GM03348 (cell line): ENCODE data around the gene ENDOG.

Experiments
- DNase-seq: peaks from one replicate; pipeline ENCODE4 v3.0.0; 2012; ENCODE audit warnings: low spot score

The ENDOG gene

GRCh38 chr9:128800061-128800460, 18.2 kb upstream of the ENDOG start:
- DNase-seq = no peak

GRCh38 chr9:128802482-128802881, 15.8 kb upstream of the ENDOG start:
- DNase-seq = no peak

GRCh38 chr9:128805661-128806060, 12.6 kb upstream of the ENDOG start:
- no peak for DNase-seq

DNA sequence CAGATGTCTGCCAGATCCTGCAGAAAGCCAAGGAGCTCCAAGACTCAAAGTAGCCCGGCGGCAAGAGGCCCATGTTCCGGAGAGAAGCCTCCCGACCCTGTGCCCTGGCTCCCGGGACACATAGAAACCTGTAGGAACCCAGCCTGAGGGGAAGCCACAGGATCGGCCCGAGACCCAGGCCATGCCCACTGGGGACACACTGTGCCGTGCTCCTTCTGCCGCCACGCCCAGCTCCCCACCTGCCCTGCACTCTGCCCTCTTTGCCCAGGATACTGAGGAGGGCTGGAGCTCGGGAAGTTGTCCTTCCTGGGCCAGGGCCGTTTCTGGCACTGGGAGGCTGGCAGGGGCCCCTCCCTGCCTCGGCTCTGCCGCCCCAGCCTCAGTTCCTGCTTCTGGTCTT, 10.5 kb upstream of the ENDOG start:
- no peak for DNase-seq

DNA sequence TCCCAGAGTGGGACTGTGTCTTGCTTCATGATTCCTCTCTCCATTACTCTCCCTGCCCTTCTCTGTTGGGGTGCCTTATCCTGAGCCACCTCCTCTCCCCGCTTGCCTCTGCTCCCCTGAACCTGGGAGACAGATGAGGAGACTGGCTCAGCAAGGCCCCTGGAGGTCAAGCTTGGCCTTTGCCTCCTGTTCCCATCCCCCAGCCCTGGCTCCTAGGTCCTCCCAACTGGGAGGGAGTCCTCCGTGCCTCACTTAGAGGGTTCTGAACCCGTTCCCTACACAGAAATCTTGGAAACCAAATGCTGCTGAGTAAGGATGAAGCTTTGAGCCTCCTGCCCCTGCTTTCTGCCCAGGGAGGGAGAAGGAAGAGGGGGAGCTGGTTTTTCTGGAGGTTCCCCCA, 9.8 kb upstream of the ENDOG start:
- DNase-seq = no peak

DNA sequence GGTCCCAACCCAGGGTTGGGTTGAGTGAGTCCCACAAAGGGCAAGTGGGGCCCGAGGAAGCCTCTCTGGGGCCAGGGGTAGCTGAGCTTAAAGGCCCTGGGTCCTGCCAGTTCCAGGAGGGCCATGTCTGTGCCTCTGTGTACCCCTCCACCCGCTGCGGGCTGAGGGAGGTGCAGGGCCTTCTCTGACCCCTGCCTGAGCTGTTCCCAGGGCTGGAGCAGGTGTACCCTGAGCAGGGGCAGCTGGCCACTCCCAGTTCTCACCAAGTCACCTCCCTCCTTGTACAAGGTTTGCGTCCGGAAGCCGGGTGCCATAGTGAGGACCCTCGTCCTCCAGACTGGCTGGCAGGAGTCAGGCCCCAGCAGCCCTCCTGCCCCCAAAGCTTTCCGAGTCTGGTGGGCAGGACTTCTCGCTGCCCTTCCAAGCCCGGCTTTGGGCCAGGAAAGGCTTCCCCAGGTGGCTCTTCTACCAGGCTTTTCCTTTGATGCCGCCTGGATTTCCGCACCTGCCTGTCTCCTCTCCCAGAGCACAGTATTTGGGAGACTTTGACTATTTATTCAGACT, 9.2 kb upstream of the ENDOG start:
- no peak for DNase-seq

DNA sequence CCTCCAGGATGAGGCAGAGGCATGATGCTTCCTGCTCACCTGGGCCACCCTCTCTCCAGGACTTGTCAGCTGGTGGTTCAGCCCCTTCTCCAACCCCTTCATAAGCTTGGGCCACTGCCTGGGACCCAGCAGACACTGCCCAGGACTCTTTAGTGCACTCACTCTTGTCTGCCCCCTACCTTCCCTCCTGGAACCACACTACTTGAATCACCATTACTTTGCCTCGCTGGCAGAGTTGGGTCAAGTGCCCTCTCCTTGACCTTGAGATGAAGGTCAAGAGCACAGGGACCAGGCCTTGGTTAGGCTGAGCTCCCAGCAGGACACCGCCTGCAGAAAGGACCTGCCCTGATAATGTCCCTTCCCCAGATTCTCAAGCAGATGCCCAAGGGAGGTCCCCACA, 8.5 kb upstream of the ENDOG start:
- no peak for DNase-seq

DNA sequence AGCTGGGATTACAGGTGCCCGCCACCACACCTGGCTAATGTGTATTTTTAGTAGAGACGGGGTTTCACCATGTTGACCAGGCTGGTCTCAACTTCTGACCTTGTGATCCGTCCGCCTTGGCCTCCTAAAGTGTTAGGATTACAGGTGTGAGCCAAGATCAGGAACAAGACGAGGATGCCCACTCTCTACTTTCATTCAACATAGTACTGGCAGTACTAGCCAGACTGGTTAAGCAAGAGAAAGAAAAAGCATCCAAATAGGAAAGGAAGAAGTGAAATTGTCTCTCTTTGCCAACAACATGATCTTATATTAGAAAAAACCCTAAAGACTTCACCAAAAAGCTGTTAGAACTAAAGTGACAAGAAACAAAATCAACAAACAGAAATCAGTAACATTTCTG, 7.4 kb upstream of the ENDOG start:
- no peak for DNase-seq

DNA sequence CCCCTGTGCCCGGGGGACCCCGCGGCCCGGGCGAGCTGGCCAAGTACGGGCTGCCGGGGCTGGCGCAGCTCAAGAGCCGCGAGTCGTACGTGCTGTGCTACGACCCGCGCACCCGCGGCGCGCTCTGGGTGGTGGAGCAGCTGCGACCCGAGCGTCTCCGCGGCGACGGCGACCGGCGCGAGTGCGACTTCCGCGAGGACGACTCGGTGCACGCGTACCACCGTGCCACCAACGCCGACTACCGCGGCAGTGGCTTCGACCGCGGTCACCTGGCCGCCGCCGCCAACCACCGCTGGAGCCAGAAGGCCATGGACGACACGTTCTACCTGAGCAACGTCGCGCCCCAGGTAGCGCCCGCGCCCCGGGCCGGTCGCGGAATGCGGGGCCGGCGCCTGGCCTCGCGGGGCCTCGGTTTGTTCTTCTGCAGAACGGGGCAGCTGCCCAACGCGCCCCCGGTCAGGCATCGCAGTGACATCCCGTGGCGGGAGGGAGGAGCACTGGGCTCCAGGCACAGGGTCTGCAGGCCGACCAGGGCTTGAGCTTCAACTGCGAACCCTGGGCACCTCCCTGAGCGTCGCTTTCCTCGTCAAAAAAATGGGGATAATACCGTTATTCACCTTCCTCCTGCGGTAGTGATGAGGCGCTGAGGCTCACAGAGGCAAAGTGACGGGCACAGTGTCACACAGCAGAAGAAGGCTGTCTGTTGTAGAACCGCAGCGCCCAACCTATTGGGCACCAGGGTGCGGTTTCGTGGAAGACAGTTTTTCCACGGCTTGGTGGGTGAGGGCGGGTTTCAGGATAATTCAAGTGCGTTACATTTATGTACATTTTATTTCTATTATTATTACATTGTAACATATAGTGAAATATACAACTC, 777 bp downstream of the ENDOG start:
- DNase-seq = peak; percentile 43

GRCh38 chr9:128819716-128820664, 1.7 kb downstream of the ENDOG start:
- peak; percentile 68 for DNase-seq

- no peak for DNase-seq
These were observed 2.6 kb downstream of the ENDOG start for GRCh38 chr9:128820665-128821583.

DNA sequence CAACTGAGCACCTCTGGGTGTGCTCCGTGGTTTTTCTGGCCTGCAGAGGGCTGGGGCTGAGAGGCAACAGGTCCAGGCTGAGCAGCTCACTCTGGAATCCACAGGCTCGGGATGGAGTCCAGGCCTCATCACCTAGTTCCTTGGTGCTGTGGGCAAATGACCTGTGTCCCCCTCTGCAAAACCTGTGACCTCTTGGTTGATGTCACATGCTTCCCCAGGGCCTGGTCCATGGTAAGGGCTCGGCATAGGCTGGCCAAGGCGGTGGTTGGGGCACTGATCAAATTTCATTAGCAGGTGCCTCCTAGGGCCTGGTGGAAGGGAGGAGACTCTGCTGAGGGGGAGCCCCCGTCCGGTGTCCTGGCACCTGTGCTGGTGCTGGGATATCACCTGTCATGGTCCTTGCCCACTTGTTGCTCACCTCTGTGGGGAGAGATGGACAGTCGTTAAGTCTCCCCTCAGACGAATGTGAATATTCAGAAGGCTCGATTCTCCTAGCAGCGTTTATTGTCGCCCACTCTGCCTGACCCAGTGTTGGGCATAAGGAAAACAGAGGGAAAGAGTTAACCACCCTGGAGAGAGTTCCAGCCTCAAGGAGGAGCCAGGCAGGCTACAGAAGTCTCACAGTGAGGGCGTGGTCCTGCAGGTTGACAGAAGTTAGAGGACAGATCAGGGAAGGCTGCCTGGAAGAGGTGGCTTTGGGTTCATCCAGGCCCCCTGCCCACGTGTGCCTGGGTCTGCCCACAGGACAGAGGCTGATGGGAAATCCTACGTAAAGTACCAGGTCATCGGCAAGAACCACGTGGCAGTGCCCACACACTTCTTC, 3.5 kb downstream of the ENDOG start:
- no peak for DNase-seq

DNA sequence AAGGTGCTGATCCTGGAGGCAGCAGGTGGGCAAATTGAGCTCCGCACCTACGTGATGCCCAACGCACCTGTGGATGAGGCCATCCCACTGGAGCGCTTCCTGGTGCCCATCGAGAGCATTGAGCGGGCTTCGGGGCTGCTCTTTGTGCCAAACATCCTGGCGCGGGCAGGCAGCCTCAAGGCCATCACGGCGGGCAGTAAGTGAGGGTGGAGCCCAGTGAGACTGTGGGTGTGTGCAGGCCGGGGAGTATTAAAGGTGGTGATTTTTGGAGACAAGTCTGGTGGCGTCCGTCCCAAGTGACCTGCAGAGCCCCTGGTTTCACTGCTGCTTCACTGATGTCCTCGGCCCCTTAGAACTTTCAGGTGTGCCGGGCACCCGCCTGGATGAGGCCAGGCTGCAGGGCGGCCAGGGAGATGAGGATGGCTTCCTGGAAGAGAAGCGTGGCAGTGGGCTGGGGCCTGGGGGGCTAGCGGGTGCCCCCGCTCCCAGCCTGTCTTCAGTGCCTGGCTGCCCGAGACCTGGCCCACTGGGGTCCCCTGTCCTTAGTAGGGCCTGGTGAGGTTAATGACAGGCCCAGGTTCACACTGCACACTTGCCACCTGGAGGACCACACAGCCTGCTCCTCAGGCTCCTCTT, 4.2 kb downstream of the ENDOG start:
- DNase-seq = no peak

DNA sequence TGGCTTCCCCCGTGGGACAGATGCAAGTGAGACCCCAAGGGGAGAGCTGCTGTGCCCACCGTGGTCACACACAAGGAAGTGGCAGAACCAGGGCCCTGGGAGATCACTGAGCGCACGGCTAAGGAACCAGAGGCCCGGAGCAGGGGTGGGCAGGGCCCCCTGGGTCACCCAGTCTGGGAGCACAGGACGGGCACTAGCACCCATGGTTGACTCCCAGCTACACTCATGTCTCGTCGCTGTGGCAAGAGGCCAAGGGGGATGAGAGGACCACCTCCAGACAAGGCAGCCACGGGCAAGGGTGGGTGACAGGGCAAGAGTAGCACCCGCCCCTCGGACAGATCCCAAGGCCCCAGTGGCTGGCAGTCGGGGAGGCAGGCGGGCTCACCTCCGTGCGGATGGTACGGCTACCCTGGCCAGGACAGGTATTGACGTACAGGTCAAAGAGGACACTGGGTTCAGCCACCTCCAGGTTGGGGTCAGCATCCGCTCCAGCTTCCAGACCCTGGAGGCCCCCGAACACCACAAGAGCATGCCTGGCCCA, 5.1 kb downstream of the ENDOG start:
- no peak for DNase-seq

DNA sequence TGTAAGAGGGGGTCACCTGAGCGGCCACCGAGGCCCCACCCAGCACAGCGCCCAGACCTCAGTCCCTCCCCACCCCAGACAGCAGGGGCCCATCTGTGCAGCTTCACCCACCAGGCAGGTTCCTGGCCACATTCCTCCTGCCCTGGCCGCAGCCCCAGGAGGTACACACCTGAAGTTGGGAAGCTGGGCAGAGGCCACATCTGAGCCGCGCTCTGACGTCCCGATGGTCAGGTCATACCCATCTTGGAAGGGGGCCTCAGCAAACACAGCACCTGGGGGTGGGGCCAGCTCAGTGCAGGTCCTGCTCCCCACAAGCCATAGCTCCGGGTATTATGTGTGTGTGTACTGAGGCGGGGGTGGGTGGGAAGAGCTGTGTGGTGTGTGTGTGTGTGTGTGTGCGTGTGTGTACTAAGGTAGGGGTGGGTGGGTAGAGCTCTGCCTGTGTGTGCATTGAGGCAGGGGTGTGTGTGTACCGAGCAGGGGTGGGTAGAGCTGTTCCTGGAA, 5.7 kb downstream of the ENDOG start:
- no peak for DNase-seq

DNA sequence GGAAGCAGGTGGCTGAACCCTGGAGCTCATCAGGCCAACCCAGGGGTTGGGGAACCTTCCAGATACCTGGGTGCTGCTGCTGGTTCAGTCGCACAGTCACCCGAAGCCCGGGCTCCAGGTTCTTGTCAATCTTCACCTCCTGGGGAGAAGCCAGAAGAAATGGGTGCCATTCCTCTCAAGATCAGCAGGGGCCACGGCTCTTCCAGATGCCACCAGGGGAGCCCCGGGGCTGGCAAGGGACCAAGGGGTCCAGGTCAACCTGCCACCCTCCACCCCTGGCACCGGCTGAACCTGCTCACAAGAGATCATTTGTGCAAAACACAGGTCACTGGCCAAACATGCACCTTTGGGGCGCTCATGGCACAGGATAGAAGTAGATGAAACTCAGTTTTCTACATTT, 6.6 kb downstream of the ENDOG start:
- DNase-seq = no peak

DNA sequence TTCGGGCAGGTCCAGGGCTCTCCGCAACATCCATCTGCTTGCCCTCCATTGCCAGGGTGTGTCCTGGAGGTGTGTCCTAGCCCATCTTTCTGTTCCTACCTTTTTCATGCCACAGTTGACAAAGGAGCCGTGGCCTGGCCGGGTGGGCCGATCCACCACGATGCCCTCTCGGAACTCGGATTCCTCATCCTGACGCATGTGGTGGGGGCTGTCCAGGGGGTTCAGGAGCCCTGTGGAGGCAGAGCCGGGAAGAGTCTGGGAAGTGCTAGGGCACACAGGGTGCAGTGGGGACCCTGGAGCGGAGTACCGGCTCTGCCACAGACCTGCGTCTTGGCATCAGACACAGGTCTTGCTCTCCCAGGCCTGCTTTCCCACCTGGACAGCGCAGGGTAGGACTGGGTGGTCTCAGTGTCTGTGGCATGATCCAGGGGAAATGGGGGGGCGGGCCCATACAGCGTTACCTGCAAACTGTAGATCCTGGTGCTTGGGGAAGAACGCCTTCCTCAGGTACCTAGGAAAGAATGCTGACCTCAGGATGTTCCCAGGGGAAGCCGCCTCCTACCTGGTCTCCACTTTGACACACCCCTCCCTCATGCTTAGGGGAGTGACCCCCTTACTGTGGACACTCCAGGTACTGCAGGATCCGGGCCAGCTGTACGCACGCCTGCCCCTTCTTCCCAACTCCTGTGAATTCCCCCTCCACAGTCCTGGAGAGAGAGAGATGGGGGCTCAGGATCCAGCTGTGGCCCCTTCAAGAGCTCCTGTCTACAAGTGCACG, 7.8 kb downstream of the ENDOG start:
- no peak for DNase-seq

GRCh38 chr9:128828267-128828666, 10.0 kb downstream of the ENDOG start:
- DNase-seq = no peak
